Measurements from ENCODE around the gene ST14.

The ST14 gene

DNA sequence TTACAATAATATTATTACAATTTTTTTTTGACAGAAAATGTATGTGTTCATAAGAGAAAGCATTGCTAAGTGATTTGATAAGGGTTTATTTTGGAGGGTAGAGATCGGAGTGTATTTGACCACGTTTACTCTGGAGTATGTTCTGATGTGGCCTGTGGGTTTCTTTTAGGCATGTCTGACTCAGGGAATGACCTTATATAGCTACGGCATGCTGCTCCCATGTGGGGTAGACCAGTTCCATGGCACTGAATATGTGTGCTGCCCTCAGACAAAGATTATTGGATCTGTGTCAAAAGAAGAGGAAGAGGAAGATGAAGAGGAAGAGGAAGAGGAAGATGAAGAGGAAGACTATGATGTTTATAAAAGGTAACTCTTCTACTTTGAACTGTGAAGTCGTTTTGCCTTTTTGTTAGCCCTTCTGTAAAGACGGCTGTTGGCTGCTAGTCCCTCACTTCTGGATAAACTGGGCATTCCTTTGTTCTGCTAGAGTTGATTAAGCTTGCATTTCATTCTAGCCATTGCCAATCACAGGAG lies 38.1 kb upstream of the ST14 start:
- peaks cover 14% of the 10 kb centered on the region for H3K79me2 ChIP-seq (ENCODE audit: control insufficient read depth, insufficient read depth, low read length, unreplicated experiment)
- peaks cover 25% of the 10 kb centered on the region for H3K4me1 ChIP-seq (ENCODE audit: control insufficient read depth, insufficient read depth, low read length, unreplicated experiment)
- H3K36me3 ChIP-seq (ENCODE audit: insufficient read depth, low read length) = peaks cover 12% of the 10 kb centered on the region; the same call in 1 of the 2 replicates
- no peak overlapping the region for H3K4me3 ChIP-seq (ENCODE audit: low read depth, low read length)
- no peak overlapping the region for H3K27ac ChIP-seq (ENCODE audit: low read depth, low read length)
- no peaks in the 10 kb centered on the region for H3K27me3 ChIP-seq (ENCODE audit: insufficient read depth, low read length)
- H2AFZ ChIP-seq (ENCODE audit: low read length, unreplicated experiment) = no peak overlapping the region

DNA sequence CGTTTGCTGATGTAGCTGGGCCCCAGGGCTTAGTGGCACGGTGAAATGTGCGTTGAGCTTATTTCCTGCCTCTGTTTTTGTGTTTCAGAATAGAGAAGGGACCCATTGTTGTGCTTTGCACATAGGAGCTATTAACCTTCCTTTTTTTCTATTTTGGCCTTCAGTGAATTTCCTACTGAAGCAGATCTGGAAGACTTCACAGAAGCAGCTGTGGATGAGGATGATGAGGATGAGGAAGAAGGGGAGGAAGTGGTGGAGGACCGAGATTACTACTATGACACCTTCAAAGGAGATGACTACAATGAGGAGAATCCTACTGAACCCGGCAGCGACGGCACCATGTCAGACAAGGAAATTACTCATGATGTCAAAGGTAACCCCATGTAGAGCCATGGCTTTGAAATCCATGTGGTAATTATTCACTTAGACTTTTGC lies 37.4 kb upstream of the ST14 start:
- Histone ChIP-seq H3K4me3 (ENCODE audit: low read depth, low read length) (no peak overlapping the region), H3K27me3 (ENCODE audit: insufficient read depth, low read length) (no peaks in the 10 kb centered on the region), H3K79me2 (ENCODE audit: control insufficient read depth, insufficient read depth, low read length, unreplicated experiment) (peaks cover 14% of the 10 kb centered on the region), H3K27ac (ENCODE audit: low read depth, low read length) (no peak overlapping the region), H2AFZ (ENCODE audit: low read length, unreplicated experiment) (no peak overlapping the region), H3K36me3 (ENCODE audit: insufficient read depth, low read length) (peaks cover 12% of the 10 kb centered on the region), H3K4me1 (ENCODE audit: control insufficient read depth, insufficient read depth, low read length, unreplicated experiment) (peaks cover 25% of the 10 kb centered on the region)

DNA sequence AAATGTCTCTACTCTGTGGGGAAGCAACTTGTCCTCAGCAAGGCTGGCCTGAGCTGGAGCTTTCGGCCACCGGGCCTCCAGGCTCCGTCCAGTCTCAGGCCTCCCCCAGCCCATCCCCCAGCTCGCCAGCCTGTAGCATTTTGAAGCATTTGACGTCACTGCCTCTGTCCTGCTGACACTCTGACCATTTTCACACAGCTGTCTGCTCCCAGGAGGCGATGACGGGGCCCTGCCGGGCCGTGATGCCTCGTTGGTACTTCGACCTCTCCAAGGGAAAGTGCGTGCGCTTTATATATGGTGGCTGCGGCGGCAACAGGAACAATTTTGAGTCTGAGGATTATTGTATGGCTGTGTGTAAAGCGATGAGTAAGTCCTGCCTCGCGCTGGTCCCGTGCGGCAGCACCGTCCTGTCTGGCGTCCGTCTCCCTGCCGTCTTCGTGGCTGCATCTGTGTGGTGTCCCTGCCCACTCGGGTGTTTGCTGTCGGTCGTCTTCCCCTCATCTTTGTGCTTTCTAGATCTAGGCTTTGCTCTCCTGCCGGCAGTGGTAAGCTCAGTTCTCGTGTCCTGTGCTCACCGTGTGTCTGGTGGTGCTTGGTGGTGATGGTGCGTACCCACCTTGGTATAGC lies 36.1 kb upstream of the ST14 start:
- Histone ChIP-seq H3K27ac (ENCODE audit: low read depth, low read length) (peak overlapping the region; percentile 29; the same call in 1 of the 2 replicates), H3K4me1 (ENCODE audit: control insufficient read depth, insufficient read depth, low read length, unreplicated experiment) (peaks cover 25% of the 10 kb centered on the region), H3K36me3 (ENCODE audit: insufficient read depth, low read length) (peaks cover 12% of the 10 kb centered on the region)

DNA sequence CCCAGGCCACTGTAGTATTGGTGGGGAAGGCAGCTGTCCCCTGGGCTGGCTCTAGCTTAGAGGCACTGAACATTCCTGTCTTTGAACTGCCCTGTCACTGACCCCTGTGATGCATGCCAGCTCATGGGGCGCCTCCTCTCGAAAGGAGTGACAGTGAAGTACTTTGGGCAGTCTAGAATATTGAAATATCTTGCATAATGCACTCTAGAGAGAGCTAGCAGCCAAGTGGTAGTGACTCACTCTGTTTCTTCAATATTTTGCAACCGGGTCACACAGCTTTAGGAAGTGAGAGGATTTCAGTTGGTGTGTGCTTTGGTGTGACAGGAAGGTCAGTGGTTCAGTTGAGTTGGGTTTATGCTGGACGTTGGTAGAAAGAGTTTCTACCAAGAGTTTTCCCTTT lies 35.5 kb upstream of the ST14 start:
- H3K4me1 ChIP-seq (ENCODE audit: control insufficient read depth, insufficient read depth, low read length, unreplicated experiment) = peaks cover 25% of the 10 kb centered on the region
- peak overlapping the region; percentile 43 for H3K27ac ChIP-seq (ENCODE audit: low read depth, low read length)
- H3K4me3 ChIP-seq (ENCODE audit: low read depth, low read length) = no peak overlapping the region
- H3K36me3 ChIP-seq (ENCODE audit: insufficient read depth, low read length) = peaks cover 12% of the 10 kb centered on the region
- H3K27me3 ChIP-seq (ENCODE audit: insufficient read depth, low read length) = no peaks in the 10 kb centered on the region
- H3K79me2 ChIP-seq (ENCODE audit: control insufficient read depth, insufficient read depth, low read length, unreplicated experiment) = peaks cover 14% of the 10 kb centered on the region
- no peak overlapping the region for H2AFZ ChIP-seq (ENCODE audit: low read length, unreplicated experiment)

More for the DNA sequence above, 36.1 kb upstream of the ST14 start:
- Histone ChIP-seq H3K4me3 (ENCODE audit: low read depth, low read length) (no peak overlapping the region), H3K27me3 (ENCODE audit: insufficient read depth, low read length) (no peaks in the 10 kb centered on the region), H2AFZ (ENCODE audit: low read length, unreplicated experiment) (no peak overlapping the region), H3K79me2 (ENCODE audit: control insufficient read depth, insufficient read depth, low read length, unreplicated experiment) (peaks cover 14% of the 10 kb centered on the region)

DNA sequence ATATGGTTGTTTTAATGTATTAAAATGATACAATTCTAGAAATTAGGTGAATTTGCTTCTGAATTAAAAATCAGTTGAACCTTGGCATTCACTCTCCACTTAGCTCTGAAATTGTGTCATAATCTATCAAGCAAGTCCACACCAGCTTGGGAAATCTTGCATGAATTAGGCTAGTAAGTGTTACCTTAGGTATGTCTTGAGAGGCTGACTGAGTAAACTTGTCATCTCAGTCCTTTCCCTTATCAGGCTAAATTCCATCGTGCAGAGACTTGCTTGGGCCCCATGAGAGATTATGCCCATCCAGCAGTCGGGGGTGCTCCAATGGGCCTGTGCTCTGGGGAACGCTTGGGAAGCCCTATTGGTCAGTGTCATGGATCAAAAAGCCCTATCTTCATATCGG lies 33.9 kb upstream of the ST14 start:
- no peaks in the 10 kb centered on the region for H3K27me3 ChIP-seq (ENCODE audit: insufficient read depth, low read length)
- peaks cover 25% of the 10 kb centered on the region for H3K4me1 ChIP-seq (ENCODE audit: control insufficient read depth, insufficient read depth, low read length, unreplicated experiment)
- no peak overlapping the region for H3K27ac ChIP-seq (ENCODE audit: low read depth, low read length)
- H3K36me3 ChIP-seq (ENCODE audit: insufficient read depth, low read length) = peaks cover 12% of the 10 kb centered on the region
- H3K4me3 ChIP-seq (ENCODE audit: low read depth, low read length) = no peak overlapping the region
- peaks cover 14% of the 10 kb centered on the region for H3K79me2 ChIP-seq (ENCODE audit: control insufficient read depth, insufficient read depth, low read length, unreplicated experiment)
- H2AFZ ChIP-seq (ENCODE audit: low read length, unreplicated experiment) = no peak overlapping the region

DNA sequence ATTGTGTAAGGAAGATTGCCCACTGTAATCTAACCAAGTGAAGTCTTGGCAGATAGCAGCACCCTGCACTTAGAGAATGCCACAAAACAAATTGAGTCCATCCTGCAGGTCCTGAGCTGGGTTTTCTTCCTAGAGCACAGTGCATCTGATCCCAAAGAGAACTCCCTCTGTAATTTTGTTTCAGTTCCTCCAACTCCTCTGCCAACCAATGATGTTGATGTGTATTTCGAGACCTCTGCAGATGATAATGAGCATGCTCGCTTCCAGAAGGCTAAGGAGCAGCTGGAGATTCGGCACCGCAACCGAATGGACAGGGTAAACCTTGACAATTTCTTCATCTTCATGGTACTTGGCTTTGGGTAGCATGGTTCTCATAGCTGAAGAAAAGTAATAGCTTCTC lies 33.1 kb upstream of the ST14 start:
- H3K36me3 ChIP-seq (ENCODE audit: insufficient read depth, low read length) = peaks cover 12% of the 10 kb centered on the region
- H3K79me2 ChIP-seq (ENCODE audit: control insufficient read depth, insufficient read depth, low read length, unreplicated experiment) = peaks cover 14% of the 10 kb centered on the region
- H3K4me1 ChIP-seq (ENCODE audit: control insufficient read depth, insufficient read depth, low read length, unreplicated experiment) = peaks cover 19% of the 10 kb centered on the region
- no peak overlapping the region for H3K27ac ChIP-seq (ENCODE audit: low read depth, low read length)
- no peak overlapping the region for H2AFZ ChIP-seq (ENCODE audit: low read length, unreplicated experiment)
- no peaks in the 10 kb centered on the region for H3K27me3 ChIP-seq (ENCODE audit: insufficient read depth, low read length)
- no peak overlapping the region for H3K4me3 ChIP-seq (ENCODE audit: low read depth, low read length)

DNA sequence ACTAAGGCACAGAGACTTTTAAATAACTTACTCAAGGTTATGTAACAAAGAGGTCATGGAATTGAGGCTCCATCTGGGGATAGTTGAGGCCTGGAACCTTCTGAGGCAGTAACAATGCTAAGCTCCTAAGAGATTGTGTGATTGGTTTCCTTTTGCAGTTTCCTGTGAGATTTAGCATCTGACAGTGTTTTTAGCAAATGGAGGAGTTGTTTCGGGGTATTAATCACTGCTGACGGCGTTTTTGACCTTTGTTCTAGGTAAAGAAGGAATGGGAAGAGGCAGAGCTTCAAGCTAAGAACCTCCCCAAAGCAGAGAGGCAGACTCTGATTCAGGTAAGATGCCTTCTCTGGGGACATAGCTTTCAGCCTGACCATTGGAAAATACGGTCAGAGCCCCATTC lies 32.1 kb upstream of the ST14 start:
- Histone ChIP-seq H3K4me3 (ENCODE audit: low read depth, low read length) (no peak overlapping the region), H2AFZ (ENCODE audit: low read length, unreplicated experiment) (no peak overlapping the region), H3K79me2 (ENCODE audit: control insufficient read depth, insufficient read depth, low read length, unreplicated experiment) (peaks cover 14% of the 10 kb centered on the region), H3K27ac (ENCODE audit: low read depth, low read length) (no peak overlapping the region), H3K27me3 (ENCODE audit: insufficient read depth, low read length) (no peaks in the 10 kb centered on the region), H3K4me1 (ENCODE audit: control insufficient read depth, insufficient read depth, low read length, unreplicated experiment) (peaks cover 16% of the 10 kb centered on the region), H3K36me3 (ENCODE audit: insufficient read depth, low read length) (peaks cover 5% of the 10 kb centered on the region)

DNA sequence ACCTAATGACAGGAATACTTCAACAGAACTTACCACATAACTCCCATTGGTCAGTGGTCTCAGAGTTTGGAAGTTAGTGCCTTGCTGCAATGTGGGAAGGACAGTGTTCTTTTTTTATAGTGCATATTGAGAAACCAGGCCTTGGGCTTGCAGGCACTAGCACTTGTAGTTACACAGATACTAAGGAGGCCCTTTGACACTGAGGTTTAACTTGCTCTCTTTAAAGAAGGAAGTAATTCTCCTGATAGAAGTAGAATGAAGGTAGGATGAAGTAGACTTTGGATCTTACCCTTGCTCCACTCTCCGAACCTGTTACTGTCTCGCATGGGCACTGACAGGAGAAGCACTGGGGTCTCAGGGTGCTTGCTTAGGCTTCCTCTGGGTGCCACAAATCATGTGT lies 31.0 kb upstream of the ST14 start:
- Histone ChIP-seq H3K4me3 (ENCODE audit: low read depth, low read length) (no peak overlapping the region), H3K27ac (ENCODE audit: low read depth, low read length) (no peak overlapping the region), H3K79me2 (ENCODE audit: control insufficient read depth, insufficient read depth, low read length, unreplicated experiment) (peaks cover 14% of the 10 kb centered on the region), H3K36me3 (ENCODE audit: insufficient read depth, low read length) (no peaks in the 10 kb centered on the region; the same call in 1 of the 2 replicates), H3K27me3 (ENCODE audit: insufficient read depth, low read length) (no peaks in the 10 kb centered on the region), H2AFZ (ENCODE audit: low read length, unreplicated experiment) (no peak overlapping the region), H3K4me1 (ENCODE audit: control insufficient read depth, insufficient read depth, low read length, unreplicated experiment) (peaks cover 13% of the 10 kb centered on the region)

DNA sequence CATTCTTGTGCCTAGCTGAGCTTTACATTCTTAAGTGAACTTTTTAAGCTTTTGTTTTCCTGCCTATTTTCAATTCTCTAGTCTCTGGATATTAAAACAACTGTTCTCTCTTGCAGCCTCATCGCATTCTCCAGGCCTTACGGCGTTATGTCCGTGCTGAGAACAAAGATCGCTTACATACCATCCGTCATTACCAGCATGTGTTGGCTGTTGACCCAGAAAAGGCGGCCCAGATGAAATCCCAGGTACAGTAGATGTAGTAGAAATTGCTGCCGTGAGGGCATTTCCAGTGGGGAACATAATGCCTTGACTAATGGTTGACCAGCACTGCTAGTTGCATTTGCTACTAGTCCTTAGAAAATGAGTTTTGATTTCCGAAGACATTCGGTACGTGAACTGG lies 29.7 kb upstream of the ST14 start:
- H3K27me3 ChIP-seq (ENCODE audit: insufficient read depth, low read length) = no peaks in the 10 kb centered on the region
- H3K36me3 ChIP-seq (ENCODE audit: insufficient read depth, low read length) = no peaks in the 10 kb centered on the region; the same call in 1 of the 2 replicates
- no peak overlapping the region for H3K27ac ChIP-seq (ENCODE audit: low read depth, low read length)
- H2AFZ ChIP-seq (ENCODE audit: low read length, unreplicated experiment) = no peak overlapping the region
- peaks cover 10% of the 10 kb centered on the region for H3K79me2 ChIP-seq (ENCODE audit: control insufficient read depth, insufficient read depth, low read length, unreplicated experiment)
- H3K4me3 ChIP-seq (ENCODE audit: low read depth, low read length) = no peak overlapping the region
- peaks cover 2% of the 10 kb centered on the region for H3K4me1 ChIP-seq (ENCODE audit: control insufficient read depth, insufficient read depth, low read length, unreplicated experiment)

DNA sequence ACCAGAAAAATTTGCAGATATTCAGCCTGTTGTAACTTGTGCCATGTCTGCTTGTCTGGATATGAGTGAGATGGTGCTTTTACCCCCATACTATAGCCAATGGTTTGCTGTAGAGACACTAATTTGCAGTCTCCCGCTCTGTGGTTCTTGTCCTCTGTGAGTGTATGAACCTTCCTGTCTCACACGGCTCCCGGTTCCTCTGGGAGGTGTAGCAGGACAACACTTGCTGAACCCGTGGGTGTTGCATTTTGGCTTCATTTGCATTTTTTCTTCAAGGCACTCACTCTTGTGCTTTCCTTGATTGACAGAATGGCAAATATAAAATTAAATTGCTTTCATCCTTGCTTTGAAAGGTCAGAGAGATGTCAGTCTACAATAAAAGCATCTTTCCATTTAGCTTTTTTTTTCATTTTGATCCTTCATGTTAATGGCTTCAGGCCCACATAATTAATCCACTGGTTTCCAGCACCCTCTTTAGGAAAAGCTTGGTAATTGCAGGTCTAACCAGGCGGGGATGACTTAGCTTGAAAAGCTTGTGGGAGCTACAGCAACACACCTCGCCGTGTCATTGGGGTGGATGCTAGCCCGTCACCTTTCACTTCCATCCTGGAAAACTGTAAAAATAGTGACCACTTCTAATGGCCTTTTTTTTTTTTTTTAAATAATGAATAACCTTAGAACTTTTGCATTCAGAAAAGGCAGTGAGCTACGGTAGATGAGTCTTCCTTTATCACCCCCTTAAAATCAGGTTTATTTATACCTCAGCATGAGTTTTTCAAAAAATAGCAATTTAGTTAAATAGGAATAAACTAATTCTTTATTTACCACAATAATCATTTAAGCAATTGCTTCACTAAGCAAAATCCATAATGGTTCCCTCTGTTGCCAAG lies 27.4 kb upstream of the ST14 start:
- H3K4me1 ChIP-seq (ENCODE audit: control insufficient read depth, insufficient read depth, low read length, unreplicated experiment) = no peaks in the 10 kb centered on the region
- no peaks in the 10 kb centered on the region; the same call in 1 of the 2 replicates for H3K36me3 ChIP-seq (ENCODE audit: insufficient read depth, low read length)
- no peaks in the 10 kb centered on the region for H3K27me3 ChIP-seq (ENCODE audit: insufficient read depth, low read length)
- no peaks in the 10 kb centered on the region for H3K79me2 ChIP-seq (ENCODE audit: control insufficient read depth, insufficient read depth, low read length, unreplicated experiment)
- H3K4me3 ChIP-seq (ENCODE audit: low read depth, low read length) = no peak overlapping the region
- H3K27ac ChIP-seq (ENCODE audit: low read depth, low read length) = no peak overlapping the region
- no peak overlapping the region for H2AFZ ChIP-seq (ENCODE audit: low read length, unreplicated experiment)

Data from ACC112 (cell line).